GM23338 (cell line): ENCODE results near the gene UBE2K. TPM values are rescaled to one million over a fixed set of nuclear protein-coding genes. Genes with fewer than 3 reads are reported as not detected.

Source experiments
- ATAC-seq: fragments of 200-7000 bp; cut with Tn5 transposase; 3 replicates; pipeline ENCODE4 v1.9.1; 2020
- DNase-seq: peaks from one replicate; pipeline ENCODE4 v3.0.0-alpha.2; 2015; ENCODE audit warnings: low spot score
- H2AFZ ChIP-seq: fragments of 200-600 bp; sonication (generic); 2 replicates; pipeline ENCODE4 v1.8.0; 2016; ENCODE audit warnings: antibody characterized with exemption, mild to moderate bottlenecking, moderate library complexity
- H3F3A ChIP-seq: fragments of 200-600 bp; sonication (generic); replicated peaks from 2 replicates; pipeline ENCODE4 v1.8.0; 2017; ENCODE audit warnings: antibody characterized with exemption, mixed run types, low read depth
- H3K27ac ChIP-seq: fragments of 200-600 bp; sonication (generic); 2 replicates; pipeline ENCODE4 v1.6.1; 2016; ENCODE audit warnings: low read depth
- H3K27me3 ChIP-seq: fragments of 200-600 bp; sonication (generic); 2 replicates; pipeline ENCODE4 v1.8.0; 2016; ENCODE audit warnings: mild to moderate bottlenecking, mixed run types, moderate library complexity; ENCODE audit not compliant: insufficient read depth
- H3K36me3 ChIP-seq: fragments of 200-600 bp; sonication (generic); 2 replicates; pipeline ENCODE4 v1.8.0; 2016; ENCODE audit warnings: mild to moderate bottlenecking; ENCODE audit not compliant: insufficient read depth
- H3K4me1 ChIP-seq: fragments of 200-600 bp; sonication (generic); 2 replicates; pipeline ENCODE4 v1.8.0; 2016; ENCODE audit warnings: mild to moderate bottlenecking, moderate library complexity; ENCODE audit not compliant: insufficient read depth
- H3K4me2 ChIP-seq: fragments of 200-600 bp; sonication (generic); 2 replicates; pipeline ENCODE4 v1.7.1; 2017; ENCODE audit warnings: mixed run types
- H3K4me3 ChIP-seq: fragments of 200-600 bp; sonication (generic); 2 replicates; pipeline ENCODE4 v1.6.1; 2016; ENCODE audit warnings: mixed run types
- H3K79me2 ChIP-seq: fragments of 200-600 bp; sonication (generic); replicated peaks from 2 replicates; pipeline ENCODE4 v1.8.0; 2017; ENCODE audit warnings: mild to moderate bottlenecking; ENCODE audit not compliant: insufficient read depth
- H3K9me2 ChIP-seq: fragments of 200-600 bp; sonication (generic); 2 replicates; pipeline ENCODE4 v1.8.0; 2017; ENCODE audit not compliant: insufficient read depth
- H4K20me1 ChIP-seq: fragments of 200-600 bp; sonication (generic); replicated peaks from 2 replicates; pipeline ENCODE4 v1.8.0; 2017; ENCODE audit warnings: mild to moderate bottlenecking; ENCODE audit not compliant: insufficient read depth
- H3K27ac Mint-ChIP-seq: 2 replicates; pipeline ENCODE4 v1.8.0; 2020; ENCODE audit warnings: inconsistent platforms, mild to moderate bottlenecking, moderate library complexity, mixed read lengths
- H3K27me3 Mint-ChIP-seq: 3 replicates; pipeline ENCODE4 v1.8.0; 2022; ENCODE audit warnings: low read depth, mild to moderate bottlenecking, moderate library complexity, mixed read lengths, inconsistent platforms; ENCODE audit not compliant: insufficient read depth, poor library complexity
- H3K36me3 Mint-ChIP-seq: 3 replicates; pipeline ENCODE4 v1.8.0; 2021; ENCODE audit warnings: low read depth, mild to moderate bottlenecking, inconsistent platforms, moderate library complexity, mixed read lengths
- H3K4me1 Mint-ChIP-seq: 3 replicates; pipeline ENCODE4 v1.8.0; 2020; ENCODE audit warnings: mild to moderate bottlenecking, inconsistent platforms, mixed read lengths
- H3K4me3 Mint-ChIP-seq: 3 replicates; pipeline ENCODE4 v1.8.0; 2021; ENCODE audit warnings: moderate library complexity, mild to moderate bottlenecking, inconsistent platforms, mixed read lengths
- H3K9me3 Mint-ChIP-seq: 3 replicates; pipeline ENCODE4 v1.8.0; 2020; ENCODE audit warnings: moderate library complexity, mild to moderate bottlenecking, inconsistent platforms, mixed read lengths
- EZH2 ChIP-seq: fragments of 200-600 bp; sonication (generic); IDR thresholded peaks from one replicate; pipeline ENCODE4 v1.8.0; 2017; ENCODE audit warnings: antibody characterized with exemption, mild to moderate bottlenecking, low read depth; ENCODE audit not compliant: unreplicated experiment
- NANOG ChIP-seq: IDR thresholded peaks from 2 replicates; pipeline ENCODE4 v1.6.1; 2016; ENCODE audit warnings: antibody characterized with exemption, borderline replicate concordance
- POLR2AphosphoS5 ChIP-seq: IDR thresholded peaks from 2 replicates; pipeline ENCODE4 v1.6.1; 2016; ENCODE audit warnings: antibody characterized with exemption, low read depth
- ZNF114 ChIP-seq: fragments of 250-450 bp; sonication (Bioruptor Pico); IDR thresholded peaks from 2 replicates; pipeline ENCODE4 v1.5.0; 2020; ENCODE audit warnings: mild to moderate bottlenecking, moderate library complexity
- ZNF331 ChIP-seq: fragments of 250-450 bp; sonication (Bioruptor Pico); IDR thresholded peaks from 2 replicates; pipeline ENCODE4 v1.5.0; 2020; ENCODE audit warnings: low read depth, mild to moderate bottlenecking, moderate library complexity
- polyA plus RNA-seq: library from polyadenylated mRNA; unstranded; fragments of >200 nt; fragmentation: Nextera tagmentation; extraction: Ambion mirVana; gene quantifications from 2 replicates; pipeline ENCODE4 v1.2.1, GENCODE V29; 2016
- total RNA-seq: library from RNA; depleted of rRNA; stranded (reverse); fragments of >200 nt; shearing (Covaris generic); gene quantifications from 2 replicates; pipeline ENCODE4 v1.2.3, GENCODE V29; 2014
- TF ChIP-seq, protein P1 (sequence below): IDR thresholded peaks from one replicate; pipeline ENCODE4 v1.6.1; 2018; ENCODE audit warnings: antibody characterized with exemption; ENCODE audit not compliant: unreplicated experiment
- TF ChIP-seq, protein P2 (sequence below): IDR thresholded peaks from 2 replicates; pipeline ENCODE4 v1.6.1; 2016; ENCODE audit warnings: antibody characterized with exemption

The UBE2K gene
- total and polyA plus RNA-seq, 2 experiments from 2014 or later = 97.7 to 207 TPM

DNA sequence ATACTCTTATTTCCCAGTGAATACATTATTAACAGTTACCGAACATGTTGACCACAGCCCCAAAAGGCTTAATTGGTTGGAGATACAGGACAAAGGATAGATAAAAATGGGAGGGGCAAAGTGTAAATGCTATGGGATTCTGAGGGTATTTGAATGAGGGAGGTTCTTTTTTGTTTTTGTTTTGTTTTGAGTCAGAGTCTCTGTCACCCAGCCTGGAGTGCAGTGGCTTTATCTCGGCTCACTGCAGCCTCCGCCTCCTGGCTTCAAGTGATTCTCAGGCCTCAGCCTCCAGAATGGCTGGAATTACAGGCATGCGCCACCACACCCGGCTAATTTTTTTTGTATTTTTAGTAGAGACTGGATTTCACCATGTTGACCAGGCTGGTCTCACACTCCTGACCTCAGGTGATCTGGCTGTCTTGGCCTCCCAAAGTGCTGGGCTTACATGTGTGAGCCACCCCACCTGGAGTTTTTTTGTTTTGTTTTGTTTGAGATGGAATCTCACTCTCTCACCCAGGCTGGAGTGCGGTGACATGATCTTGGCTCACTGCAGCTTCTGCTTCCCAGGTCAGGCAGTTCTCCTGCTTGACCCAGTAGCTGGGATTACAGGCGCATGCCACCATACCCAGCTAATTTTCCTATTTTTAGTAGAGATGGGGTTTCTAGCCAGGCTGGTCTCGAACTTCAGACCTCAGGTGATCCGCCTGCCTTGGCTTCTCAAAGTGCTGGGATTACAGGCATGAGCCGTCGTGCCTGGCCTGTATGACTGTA lies 9.0 kb downstream of the UBE2K start (continued):
- TF ChIP-seq, protein P1, sequence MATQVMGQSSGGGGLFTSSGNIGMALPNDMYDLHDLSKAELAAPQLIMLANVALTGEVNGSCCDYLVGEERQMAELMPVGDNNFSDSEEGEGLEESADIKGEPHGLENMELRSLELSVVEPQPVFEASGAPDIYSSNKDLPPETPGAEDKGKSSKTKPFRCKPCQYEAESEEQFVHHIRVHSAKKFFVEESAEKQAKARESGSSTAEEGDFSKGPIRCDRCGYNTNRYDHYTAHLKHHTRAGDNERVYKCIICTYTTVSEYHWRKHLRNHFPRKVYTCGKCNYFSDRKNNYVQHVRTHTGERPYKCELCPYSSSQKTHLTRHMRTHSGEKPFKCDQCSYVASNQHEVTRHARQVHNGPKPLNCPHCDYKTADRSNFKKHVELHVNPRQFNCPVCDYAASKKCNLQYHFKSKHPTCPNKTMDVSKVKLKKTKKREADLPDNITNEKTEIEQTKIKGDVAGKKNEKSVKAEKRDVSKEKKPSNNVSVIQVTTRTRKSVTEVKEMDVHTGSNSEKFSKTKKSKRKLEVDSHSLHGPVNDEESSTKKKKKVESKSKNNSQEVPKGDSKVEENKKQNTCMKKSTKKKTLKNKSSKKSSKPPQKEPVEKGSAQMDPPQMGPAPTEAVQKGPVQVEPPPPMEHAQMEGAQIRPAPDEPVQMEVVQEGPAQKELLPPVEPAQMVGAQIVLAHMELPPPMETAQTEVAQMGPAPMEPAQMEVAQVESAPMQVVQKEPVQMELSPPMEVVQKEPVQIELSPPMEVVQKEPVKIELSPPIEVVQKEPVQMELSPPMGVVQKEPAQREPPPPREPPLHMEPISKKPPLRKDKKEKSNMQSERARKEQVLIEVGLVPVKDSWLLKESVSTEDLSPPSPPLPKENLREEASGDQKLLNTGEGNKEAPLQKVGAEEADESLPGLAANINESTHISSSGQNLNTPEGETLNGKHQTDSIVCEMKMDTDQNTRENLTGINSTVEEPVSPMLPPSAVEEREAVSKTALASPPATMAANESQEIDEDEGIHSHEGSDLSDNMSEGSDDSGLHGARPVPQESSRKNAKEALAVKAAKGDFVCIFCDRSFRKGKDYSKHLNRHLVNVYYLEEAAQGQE = no peak
- TF ChIP-seq POLR2AphosphoS5 (no peak), ZNF331 (CRISPR knock-in tag) (no peak)

DNA sequence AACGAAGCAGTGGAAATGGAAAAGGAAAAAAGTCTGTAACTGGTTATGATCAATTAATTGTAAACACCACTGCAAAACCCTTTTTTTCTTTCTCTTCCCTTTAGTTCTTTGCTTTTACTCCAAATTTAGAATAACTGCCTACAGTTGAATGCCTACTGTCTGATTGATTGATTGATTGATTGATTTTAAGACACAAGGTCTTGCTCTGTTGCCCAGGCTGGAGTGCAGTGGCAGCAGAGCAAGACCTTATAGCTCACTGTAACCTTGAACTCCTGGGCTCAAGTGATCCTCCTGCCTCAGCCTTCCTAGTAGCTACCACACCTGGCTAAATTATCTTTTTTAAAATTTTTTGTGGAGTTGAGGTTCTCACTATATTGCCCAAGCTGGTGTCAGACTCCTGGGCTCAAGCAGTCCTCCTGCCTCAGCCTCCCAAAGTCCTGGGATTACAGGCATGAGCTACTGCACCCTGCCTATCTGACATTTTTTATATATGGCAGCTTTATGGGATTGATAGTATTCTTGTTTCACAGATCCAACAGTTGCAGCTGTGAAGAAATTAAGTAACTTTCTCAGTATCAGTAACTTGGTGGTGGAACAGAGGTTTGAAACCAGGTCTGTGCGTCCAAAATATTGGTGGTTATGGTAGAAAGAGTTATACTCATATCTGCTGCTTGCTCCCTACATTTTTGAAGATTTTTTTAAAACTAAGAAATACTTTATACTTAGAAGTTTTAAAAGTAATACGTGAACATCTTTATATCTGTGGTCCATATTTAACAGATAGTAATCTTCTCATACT lies 12.4 kb downstream of the UBE2K start:
- H3K27me3 Mint-ChIP-seq = peaks cover 3% of the 10 kb centered on the region
- Histone ChIP-seq H3F3A (0 out of 2 replicates have a peak, but pooled peaks cover 6% of the 10 kb centered on the region), H3K27ac (no peak overlapping the region; the same call in 1 of the 2 replicates), H4K20me1 (peaks cover 73% of the 10 kb centered on the region), H3K79me2 (peaks cover 100% of the 10 kb centered on the region), H3K36me3 (no peaks in the 10 kb centered on the region), H2AFZ (no peak overlapping the region), H3K4me3 (no peak overlapping the region), H3K4me1 (no peaks in the 10 kb centered on the region), H3K9me2 (no peaks in the 10 kb centered on the region), H3K4me2 (no peak overlapping the region), H3K27me3 (no peaks in the 10 kb centered on the region)
- ATAC-seq = no peak
- peaks cover 8% of the 10 kb centered on the region; the same call in 2 of the 3 replicates for H3K4me1 Mint-ChIP-seq
- no peak overlapping the region for H3K27ac Mint-ChIP-seq
- TF ChIP-seq ZNF114 (CRISPR knock-in tag) (no peak), NANOG (no peak), EZH2 (no peak)
- TF ChIP-seq, protein P2, sequence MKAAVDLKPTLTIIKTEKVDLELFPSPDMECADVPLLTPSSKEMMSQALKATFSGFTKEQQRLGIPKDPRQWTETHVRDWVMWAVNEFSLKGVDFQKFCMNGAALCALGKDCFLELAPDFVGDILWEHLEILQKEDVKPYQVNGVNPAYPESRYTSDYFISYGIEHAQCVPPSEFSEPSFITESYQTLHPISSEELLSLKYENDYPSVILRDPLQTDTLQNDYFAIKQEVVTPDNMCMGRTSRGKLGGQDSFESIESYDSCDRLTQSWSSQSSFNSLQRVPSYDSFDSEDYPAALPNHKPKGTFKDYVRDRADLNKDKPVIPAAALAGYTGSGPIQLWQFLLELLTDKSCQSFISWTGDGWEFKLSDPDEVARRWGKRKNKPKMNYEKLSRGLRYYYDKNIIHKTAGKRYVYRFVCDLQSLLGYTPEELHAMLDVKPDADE = no peak
- TF ChIP-seq, protein P1 = no peak
- peaks cover 19% of the 10 kb centered on the region; the same call in 2 of the 3 replicates for H3K36me3 Mint-ChIP-seq
- H3K9me3 Mint-ChIP-seq = no peaks in the 10 kb centered on the region
- no peak overlapping the region for H3K4me3 Mint-ChIP-seq
- DNase-seq = no peak
